Activated naive CD8-positive, alpha-beta T cell treated with anti-CD3 and anti-CD28 coated beads, Interleukin-2, amount 50 U/mL, for 24 hours (primary cell): ENCODE data around the gene ACBD5.
"Not testable (repeated sequence)": the region's sequence is repeated elsewhere in the genome, so short reads cannot be mapped to it uniquely, and the experiment has no call there.

Experiments used
- ATAC-seq: fragments of 150-1000 bp; cut with Tn5 transposase; one replicate; pipeline ENCODE4 v1.10.0; 2021
- DNase-seq: peaks from one replicate; pipeline ENCODE4 v3.0.0; 2021
- H3K27ac Mint-ChIP-seq: one replicate; pipeline ENCODE4 v1.8.0; 2021; ENCODE audit warnings: mild to moderate bottlenecking, mixed read lengths
- H3K27me3 Mint-ChIP-seq: one replicate; pipeline ENCODE4 v1.8.0; 2021; ENCODE audit warnings: mixed read lengths
- H3K36me3 Mint-ChIP-seq: one replicate; pipeline ENCODE4 v1.8.0; 2021; ENCODE audit warnings: low read depth, mixed read lengths
- H3K4me1 Mint-ChIP-seq: one replicate; pipeline ENCODE4 v1.8.0; 2021; ENCODE audit warnings: mixed read lengths
- H3K4me3 Mint-ChIP-seq: one replicate; pipeline ENCODE4 v1.8.0; 2021; ENCODE audit warnings: mild to moderate bottlenecking, moderate library complexity, mixed read lengths
- H3K9me3 Mint-ChIP-seq: one replicate; pipeline ENCODE4 v1.8.0; 2021; ENCODE audit warnings: mixed read lengths

ACBD5 gene, protein sequence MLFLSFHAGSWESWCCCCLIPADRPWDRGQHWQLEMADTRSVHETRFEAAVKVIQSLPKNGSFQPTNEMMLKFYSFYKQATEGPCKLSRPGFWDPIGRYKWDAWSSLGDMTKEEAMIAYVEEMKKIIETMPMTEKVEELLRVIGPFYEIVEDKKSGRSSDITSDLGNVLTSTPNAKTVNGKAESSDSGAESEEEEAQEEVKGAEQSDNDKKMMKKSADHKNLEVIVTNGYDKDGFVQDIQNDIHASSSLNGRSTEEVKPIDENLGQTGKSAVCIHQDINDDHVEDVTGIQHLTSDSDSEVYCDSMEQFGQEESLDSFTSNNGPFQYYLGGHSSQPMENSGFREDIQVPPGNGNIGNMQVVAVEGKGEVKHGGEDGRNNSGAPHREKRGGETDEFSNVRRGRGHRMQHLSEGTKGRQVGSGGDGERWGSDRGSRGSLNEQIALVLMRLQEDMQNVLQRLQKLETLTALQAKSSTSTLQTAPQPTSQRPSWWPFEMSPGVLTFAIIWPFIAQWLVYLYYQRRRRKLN

GRCh38 chr10:27240212-27241009, at the start of gene ACBD5:
TSS of gene ACBD5 (minus strand) at chr10:27240797. CDS start at chr10:27240688, 109 bp downstream.
- Mint-ChIP-seq H3K36me3 (peaks cover 11% of the 10 kb centered on the region), H3K27me3 (no peaks in the 10 kb centered on the region), H3K9me3 (no peaks in the 10 kb centered on the region), H3K27ac (peak within 1 kb of the TSS; percentile 97), H3K4me1 (peaks cover 34% of the 10 kb centered on the region), H3K4me3 (peak within 1 kb of the TSS; percentile 93)
- peak; percentile 56 for ATAC-seq
- DNase-seq: peak; percentile 82

GRCh38 chr10:27285093-27285492, 44.5 kb upstream of the ACBD5 start:
- ATAC-seq (peak; percentile 89), DNase-seq (peak; percentile 20)
- H3K9me3 Mint-ChIP-seq: no peaks in the 10 kb centered on the region
- H3K27me3 Mint-ChIP-seq: no peaks in the 10 kb centered on the region
- no peak overlapping the region for H3K4me3 Mint-ChIP-seq
- H3K4me1 Mint-ChIP-seq: peaks cover 7% of the 10 kb centered on the region
- H3K27ac Mint-ChIP-seq: no peak overlapping the region
- H3K36me3 Mint-ChIP-seq: no peaks in the 10 kb centered on the region

GRCh38 chr10:27276581-27276980, 36.0 kb upstream of the ACBD5 start:
- H3K27ac Mint-ChIP-seq: no peak overlapping the region
- DNase-seq (no peak), ATAC-seq (no peak)
- H3K27me3 Mint-ChIP-seq: peaks cover 30% of the 10 kb centered on the region
- peaks cover 11% of the 10 kb centered on the region for H3K9me3 Mint-ChIP-seq
- H3K4me1 Mint-ChIP-seq: no peaks in the 10 kb centered on the region
- H3K4me3 Mint-ChIP-seq: no peak overlapping the region
- H3K36me3 Mint-ChIP-seq: no peaks in the 10 kb centered on the region

DNA sequence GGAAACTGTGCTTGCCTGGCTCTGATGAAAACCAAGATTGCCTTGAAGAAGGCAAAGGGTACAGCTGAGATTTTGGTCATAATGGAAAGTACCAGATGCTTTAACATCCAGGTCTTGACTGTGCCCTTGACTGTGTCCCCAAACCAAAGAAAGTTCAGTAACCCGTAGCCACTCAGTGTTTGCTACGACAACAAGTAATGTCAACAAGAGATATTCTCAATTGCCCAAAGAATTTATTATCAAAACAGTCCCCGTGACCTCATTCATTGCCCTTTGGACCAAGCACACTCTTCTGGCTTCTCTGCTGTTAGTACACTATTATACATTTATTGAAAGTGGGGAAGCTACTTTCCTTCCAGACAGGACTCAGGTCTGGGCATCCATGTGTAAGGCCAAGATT, 25.4 kb upstream of the ACBD5 start:
- not testable (repeated sequence) for H3K4me1 Mint-ChIP-seq, ATAC-seq, H3K4me3 Mint-ChIP-seq, H3K36me3 Mint-ChIP-seq, H3K9me3 Mint-ChIP-seq, H3K27ac Mint-ChIP-seq, DNase-seq
- H3K27me3 Mint-ChIP-seq: peaks cover 24% of the 10 kb centered on the region

DNA sequence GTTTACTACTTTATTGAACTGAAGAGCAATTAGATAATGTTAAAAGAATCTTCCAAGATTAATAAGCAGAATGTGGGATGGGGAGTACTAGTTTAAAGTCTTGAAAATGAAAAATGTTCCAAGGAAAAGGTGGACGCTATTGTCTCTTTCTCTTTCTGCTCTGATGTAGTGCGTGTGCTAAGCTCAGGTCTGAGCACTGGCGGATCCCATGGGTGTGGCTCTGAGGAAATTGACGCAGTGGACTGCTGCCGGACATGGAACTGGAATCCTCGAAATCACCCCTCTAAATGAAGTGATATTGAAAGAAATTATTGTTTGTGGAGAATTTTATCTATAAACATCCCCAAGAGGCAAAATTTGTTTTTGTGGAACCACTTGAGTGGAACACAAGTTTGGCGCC, 22.2 kb upstream of the ACBD5 start:
- ATAC-seq, H3K27ac Mint-ChIP-seq, H3K4me3 Mint-ChIP-seq, DNase-seq, H3K36me3 Mint-ChIP-seq, H3K9me3 Mint-ChIP-seq: not testable (repeated sequence)
- H3K27me3 Mint-ChIP-seq: peaks cover 47% of the 10 kb centered on the region
- H3K4me1 Mint-ChIP-seq: peaks cover 15% of the 10 kb centered on the region

DNA sequence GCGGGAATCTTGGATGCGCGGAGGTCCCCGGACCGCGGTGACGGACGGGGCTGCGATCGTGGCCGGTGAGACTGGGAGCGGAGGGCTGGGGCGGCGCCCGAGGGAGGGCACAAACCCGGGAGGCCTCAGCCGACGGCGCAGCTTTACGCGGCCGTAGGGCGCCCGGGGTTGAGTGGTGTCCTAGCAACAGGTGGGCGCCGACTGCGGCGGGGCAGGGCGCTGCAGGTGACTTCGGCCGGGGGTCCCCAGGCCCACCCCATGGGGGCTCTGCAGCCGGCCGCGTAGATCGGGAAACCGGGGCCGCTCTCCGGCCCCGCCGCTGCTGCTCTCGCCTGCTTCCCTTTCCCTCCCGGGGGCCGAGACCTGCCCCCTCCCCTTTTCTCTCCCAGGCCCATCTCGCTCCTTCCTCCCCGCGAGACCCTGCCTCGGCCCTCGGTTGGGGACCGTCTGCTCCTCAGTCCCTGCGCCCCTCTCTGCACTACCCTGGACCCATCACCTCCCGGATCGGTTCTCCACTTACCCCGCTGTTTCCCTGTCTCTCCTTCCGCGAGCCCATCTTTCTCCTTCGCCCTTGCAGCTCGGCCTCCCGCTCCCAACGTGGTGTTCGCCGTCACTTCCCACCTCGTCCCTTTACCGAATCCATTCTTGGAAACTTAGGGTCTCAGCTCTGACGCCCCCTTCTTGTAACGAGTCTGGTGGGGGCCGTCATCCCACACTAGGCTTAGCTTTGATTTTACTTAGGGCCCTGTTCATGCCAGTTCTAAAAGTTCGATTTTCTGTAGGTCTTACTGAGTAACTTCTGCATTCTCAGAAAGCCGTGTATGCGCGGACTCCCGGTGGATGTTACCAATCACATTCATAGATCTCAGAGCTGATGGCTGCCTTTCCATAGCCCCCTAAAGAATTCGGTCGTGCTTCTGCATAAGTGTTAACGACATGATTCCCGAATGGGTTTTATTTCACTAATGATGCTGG, 18.5 kb upstream of the ACBD5 start:
- H3K4me3 Mint-ChIP-seq: peak overlapping the region; percentile 86
- H3K27me3 Mint-ChIP-seq: peaks cover 49% of the 10 kb centered on the region
- peaks cover 20% of the 10 kb centered on the region for H3K4me1 Mint-ChIP-seq
- H3K27ac Mint-ChIP-seq: no peak overlapping the region
- H3K36me3 Mint-ChIP-seq: peaks cover 6% of the 10 kb centered on the region
- H3K9me3 Mint-ChIP-seq: peaks cover 5% of the 10 kb centered on the region
- peak; percentile 38 for DNase-seq
- ATAC-seq: peak; percentile 62

GRCh38 chr10:27258492-27258837, 17.9 kb upstream of the ACBD5 start:
- no peak for DNase-seq
- Mint-ChIP-seq H3K9me3 (peaks cover 5% of the 10 kb centered on the region), H3K27me3 (peaks cover 49% of the 10 kb centered on the region), H3K36me3 (peaks cover 6% of the 10 kb centered on the region), H3K4me3 (peak overlapping the region; percentile 86), H3K27ac (no peak overlapping the region), H3K4me1 (peaks cover 24% of the 10 kb centered on the region)
- no peak for ATAC-seq

- Mint-ChIP-seq H3K4me1 (peaks cover 30% of the 10 kb centered on the region), H3K9me3 (peaks cover 5% of the 10 kb centered on the region), H3K27ac (no peak overlapping the region), H3K4me3 (no peak overlapping the region), H3K36me3 (peaks cover 6% of the 10 kb centered on the region), H3K27me3 (peaks cover 42% of the 10 kb centered on the region)
- DNase-seq (no peak), ATAC-seq (no peak)
Measured at GRCh38 chr10:27256299-27257189, 15.9 kb upstream of the ACBD5 start.

DNA sequence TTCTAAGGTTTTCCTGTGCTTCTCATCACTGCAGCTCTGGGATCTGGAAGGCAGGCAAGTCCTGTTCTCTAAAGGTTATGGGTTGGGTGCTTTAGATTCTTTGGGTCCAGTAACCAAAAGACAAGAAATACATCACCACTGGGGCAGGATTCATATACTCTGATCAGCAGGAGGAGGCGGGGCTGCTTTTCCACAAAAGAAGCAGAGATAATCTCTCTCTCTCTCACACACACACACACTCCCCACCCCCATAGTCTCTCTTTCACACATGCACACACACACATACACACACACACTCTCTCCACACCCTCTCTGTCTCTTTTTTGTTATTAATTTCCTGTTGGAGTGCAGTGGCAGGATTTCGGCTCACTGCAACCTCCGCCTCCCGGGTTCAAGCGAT, 13.0 kb upstream of the ACBD5 start:
- ATAC-seq: no peak
- Mint-ChIP-seq H3K4me3 (peak overlapping the region; percentile 74), H3K27ac (peak overlapping the region; percentile 21), H3K9me3 (peaks cover 5% of the 10 kb centered on the region), H3K4me1 (peaks cover 23% of the 10 kb centered on the region), H3K27me3 (peaks cover 17% of the 10 kb centered on the region), H3K36me3 (peaks cover 3% of the 10 kb centered on the region)
- DNase-seq: no peak

- Mint-ChIP-seq H3K27me3 (peaks cover 6% of the 10 kb centered on the region), H3K27ac (peak overlapping the region; percentile 46), H3K36me3 (peaks cover 1% of the 10 kb centered on the region), H3K4me3 (peak overlapping the region; percentile 74), H3K9me3 (peaks cover 3% of the 10 kb centered on the region), H3K4me1 (peaks cover 11% of the 10 kb centered on the region)
- DNase-seq (peak; percentile 88), ATAC-seq (peak; percentile 92)
Measured at GRCh38 chr10:27252267-27253000, 11.8 kb upstream of the ACBD5 start.

GRCh38 chr10:27251554-27251953, 11.0 kb upstream of the ACBD5 start:
- Mint-ChIP-seq H3K4me1 (peaks cover 10% of the 10 kb centered on the region), H3K27me3 (no peaks in the 10 kb centered on the region), H3K36me3 (no peaks in the 10 kb centered on the region), H3K27ac (no peak overlapping the region), H3K4me3 (no peak overlapping the region), H3K9me3 (no peaks in the 10 kb centered on the region)
- no peak for ATAC-seq
- DNase-seq: no peak

- Mint-ChIP-seq H3K36me3 (peaks cover 4% of the 10 kb centered on the region), H3K4me1 (peaks cover 18% of the 10 kb centered on the region), H3K9me3 (no peaks in the 10 kb centered on the region), H3K27ac (no peak overlapping the region), H3K27me3 (no peaks in the 10 kb centered on the region), H3K4me3 (no peak overlapping the region)
- ATAC-seq: no peak
- no peak for DNase-seq
Measured at GRCh38 chr10:27248215-27248614, 7.6 kb upstream of the ACBD5 start.

GRCh38 chr10:27247441-27247840, 6.8 kb upstream of the ACBD5 start:
- no peaks in the 10 kb centered on the region for H3K9me3 Mint-ChIP-seq
- H3K27ac Mint-ChIP-seq: no peak overlapping the region
- DNase-seq (no peak), ATAC-seq (no peak)
- no peaks in the 10 kb centered on the region for H3K27me3 Mint-ChIP-seq
- H3K4me3 Mint-ChIP-seq: no peak overlapping the region
- H3K4me1 Mint-ChIP-seq: peaks cover 23% of the 10 kb centered on the region
- peaks cover 11% of the 10 kb centered on the region for H3K36me3 Mint-ChIP-seq
